Subcutaneous abdominal adipose tissue (tissue), 5 donors: Measurements from ENCODE around the gene KIT.
A peak's percentile ranks its signal among the peaks of the same experiment; 100 is the strongest.
"Not testable (repeated sequence)": the region's sequence is repeated elsewhere in the genome, so short reads cannot be mapped to it uniquely, and the experiment has no call there.

ENCODE experiments used
- H3K27ac ChIP-seq: one replicate; pipeline ENCODE4 v1.7.0; 2013; ENCODE audit warnings: low read depth, mild to moderate bottlenecking, inconsistent platforms, low read length, moderate library complexity
- H3K27me3 ChIP-seq, 5 donors: one replicate each; pipeline ENCODE4 v1.7.0; 2013; ENCODE audit warnings: low read length in 5 of 5, inconsistent platforms in 1 of 5; ENCODE audit not compliant: control insufficient read depth in 5 of 5, insufficient read depth in 4 of 5
- H3K36me3 ChIP-seq, 5 donors: one replicate each; pipeline ENCODE4 v1.7.0; 2013; ENCODE audit warnings: low read length in 5 of 5; ENCODE audit not compliant: control insufficient read depth in 5 of 5, insufficient read depth in 5 of 5
- H3K4me1 ChIP-seq, 5 donors: one replicate each; pipeline ENCODE4 v1.7.0; 2013; ENCODE audit warnings: low read length in 5 of 5, mild to moderate bottlenecking in 3 of 5, moderate library complexity in 1 of 5; ENCODE audit not compliant: control insufficient read depth in 5 of 5, insufficient read depth in 5 of 5
- H3K4me3 ChIP-seq, 5 donors: one replicate each; pipeline ENCODE4 v1.7.0; 2013; ENCODE audit warnings: low read length in 5 of 5, low read depth in 1 of 5
- H3K9ac ChIP-seq, 5 donors: one replicate each; pipeline ENCODE4 v1.7.0; 2013; ENCODE audit warnings: low read length in 5 of 5, mild to moderate bottlenecking in 4 of 5, moderate library complexity in 3 of 5
- H3K9me3 ChIP-seq, 5 donors: one replicate each; pipeline ENCODE4 v1.7.0; 2013; ENCODE audit warnings: low read length in 5 of 5; ENCODE audit not compliant: control insufficient read depth in 5 of 5
- donor health status: healthy.
- donor health status: healthy.
- donor health status: healthy.
- donor health status: healthy.
- donor health status: healthy.

KIT gene

GRCh38 chr4:54641101-54641500 lies 16.7 kb upstream of the KIT start:
- not testable (repeated sequence) for H3K9me3 ChIP-seq, H3K4me1 ChIP-seq, H3K4me3 ChIP-seq

GRCh38 chr4:54643172-54643571 lies 14.6 kb upstream of the KIT start:
- no peaks in the 10 kb centered on the region for H3K4me1 ChIP-seq
- H3K27ac ChIP-seq = no peak overlapping the region
- H3K9me3 ChIP-seq = no peaks in the 10 kb centered on the region
- no peaks in the 10 kb centered on the region for H3K27me3 ChIP-seq
- H3K9ac ChIP-seq = no peak overlapping the region
- H3K36me3 ChIP-seq = no peaks in the 10 kb centered on the region
- H3K4me3 ChIP-seq = no peak overlapping the region

More at GRCh38 chr4:54641101-54641500, 16.7 kb upstream of the KIT start:
- not testable (repeated sequence) for H3K27ac ChIP-seq, H3K9ac ChIP-seq, H3K36me3 ChIP-seq, H3K27me3 ChIP-seq

GRCh38 chr4:54643958-54644751 lies 13.6 kb upstream of the KIT start:
- Histone ChIP-seq H3K27ac (no peak overlapping the region), H3K9me3 (no peaks in the 10 kb centered on the region), H3K36me3 (no peaks in the 10 kb centered on the region), H3K27me3 (no peaks in the 10 kb centered on the region), H3K4me1 (no peaks in the 10 kb centered on the region), H3K9ac (no peak overlapping the region), H3K4me3 (no peak overlapping the region)

- Histone ChIP-seq H3K9me3 (no peaks in the 10 kb centered on the region), H3K27me3 (no peaks in the 10 kb centered on the region), H3K4me1 (no peaks in the 10 kb centered on the region), H3K27ac (no peak overlapping the region), H3K4me3 (no peak overlapping the region), H3K36me3 (no peaks in the 10 kb centered on the region), H3K9ac (no peak overlapping the region)
Observed at GRCh38 chr4:54645830-54646229, 11.9 kb upstream of the KIT start.

- Histone ChIP-seq H3K9ac (no peak overlapping the region), H3K9me3 (no peaks in the 10 kb centered on the region), H3K27ac (no peak overlapping the region), H3K27me3 (no peaks in the 10 kb centered on the region), H3K4me3 (no peak overlapping the region), H3K4me1 (no peaks in the 10 kb centered on the region), H3K36me3 (no peaks in the 10 kb centered on the region)
Observed at GRCh38 chr4:54647070-54647469, 10.7 kb upstream of the KIT start.

GRCh38 chr4:54651050-54651449 lies 6.7 kb upstream of the KIT start:
- no peaks in the 10 kb centered on the region for H3K27me3 ChIP-seq
- no peak overlapping the region for H3K4me3 ChIP-seq
- H3K9ac ChIP-seq = no peak overlapping the region

GRCh38 chr4:54654753-54655152 lies 3.0 kb upstream of the KIT start:
- Histone ChIP-seq H3K36me3 (no peaks in the 10 kb centered on the region), H3K9ac (no peak overlapping the region), H3K4me3 (no peak overlapping the region), H3K27me3 (peaks cover 9 to 23% (median 17%) of the 10 kb centered on the region in 5 donors), H3K9me3 (no peaks in the 10 kb centered on the region), H3K4me1 (peaks cover 2 to 26% (median 26%) of the 10 kb centered on the region in 5 donors), H3K27ac (no peak overlapping the region)

More at GRCh38 chr4:54651050-54651449, 6.7 kb upstream of the KIT start:
- Histone ChIP-seq H3K36me3 (no peaks in the 10 kb centered on the region), H3K9me3 (no peaks in the 10 kb centered on the region), H3K27ac (no peak overlapping the region), H3K4me1 (no peaks in the 10 kb centered on the region)

GRCh38 chr4:54657185-54657550 lies 589 bp upstream of the KIT start:
- Histone ChIP-seq H3K9ac (no peak overlapping the region), H3K4me3 (peak overlapping the region in 4 of 5 donors; percentile 67 to 69 (median 68)), H3K27me3 (peaks cover 9 to 33% (median 25%) of the 10 kb centered on the region in 5 donors), H3K36me3 (no peaks in the 10 kb centered on the region), H3K4me1 (peaks cover 2 to 41% (median 28%) of the 10 kb centered on the region in 5 donors), H3K9me3 (no peaks in the 10 kb centered on the region), H3K27ac (no peak overlapping the region)

GRCh38 chr4:54658252-54659093 lies 716 bp downstream of the KIT start:
- H3K27me3 ChIP-seq = peaks cover 9 to 34% (median 25%) of the 10 kb centered on the region in 5 donors
- no peak overlapping the region for H3K27ac ChIP-seq

GRCh38 chr4:54659313-54659712 lies 1.6 kb downstream of the KIT start:
- no peaks in the 10 kb centered on the region for H3K9me3 ChIP-seq
- H3K36me3 ChIP-seq = no peaks in the 10 kb centered on the region
- peaks cover 2 to 41% (median 28%) of the 10 kb centered on the region in 5 donors for H3K4me1 ChIP-seq
- peaks cover 9 to 37% (median 25%) of the 10 kb centered on the region in 5 donors for H3K27me3 ChIP-seq
- peak overlapping the region; percentile 26 to 69 (median 68) for H3K4me3 ChIP-seq
- H3K27ac ChIP-seq = no peak overlapping the region
- peak overlapping the region in 2 of 5 donors; percentile 20 to 46 for H3K9ac ChIP-seq

More at GRCh38 chr4:54658252-54659093, 716 bp downstream of the KIT start:
- Histone ChIP-seq H3K9me3 (no peaks in the 10 kb centered on the region), H3K4me3 (peak overlapping the region; percentile 26 to 69 (median 68)), H3K36me3 (no peaks in the 10 kb centered on the region), H3K9ac (peak overlapping the region in 3 of 5 donors; percentile 12 to 53 (median 42)), H3K4me1 (peaks cover 2 to 41% (median 28%) of the 10 kb centered on the region in 5 donors)
